GM12891 (cell line): ENCODE data around the gene NAV2.

ENCODE experiments used
- PAX5 ChIP-seq: IDR thresholded peaks from 2 replicates; pipeline ENCODE4 v1.6.1; 2011; ENCODE audit warnings: low read length, moderate library complexity, mild to moderate bottlenecking; ENCODE audit not compliant: insufficient read depth, severe bottlenecking
- POLR2A ChIP-seq: IDR thresholded peaks from 2 replicates; pipeline ENCODE4 v1.6.1; 2011; ENCODE audit warnings: low read depth, low read length, control low read depth
- POLR2AphosphoS5 ChIP-seq: IDR thresholded peaks from 2 replicates; pipeline ENCODE4 v1.6.1; 2011; ENCODE audit warnings: low read depth, low read length, control low read depth

GRCh38 chr11:19994672-19995071 is 282.0 kb downstream of the NAV2 start:
- TF ChIP-seq POLR2A (no peak), POLR2AphosphoS5 (no peak), PAX5 (no peak)
